Activated CD4-positive, alpha-beta memory T cell treated with anti-CD3 and anti-CD28 coated beads, Interleukin-2, amount 10 ng/mL, durations not matched to agents 7 days and 5 days (primary cell): ENCODE results near the gene NFATC1. TPM values are rescaled to one million over a fixed set of nuclear protein-coding genes. Genes with fewer than 3 reads are reported as not detected.

Experiments used
- CTCF ChIA-PET: fragments of 350-600 bp; sonication (Branson Sonifier 250); formaldehyde crosslinking; loops from one replicate; lab custom pipeline; 2021; ENCODE audit warnings: antibody characterized with exemption, inconsistent platforms; lab: Charles Lee
- POLR2A ChIA-PET: fragments of 350-600 bp; sonication (Branson Sonifier 250); formaldehyde crosslinking; loops from one replicate; lab custom pipeline; 2021; ENCODE audit warnings: antibody characterized with exemption; lab: Charles Lee
- DNase-seq: peaks from one replicate; pipeline ENCODE4 v3.0.0-alpha.2; 2020
- H3K27ac Mint-ChIP-seq: one replicate; pipeline ENCODE4 v1.8.0; 2021; ENCODE audit warnings: mild to moderate bottlenecking, mixed read lengths
- H3K27me3 Mint-ChIP-seq: one replicate; pipeline ENCODE4 v1.8.0; 2021; ENCODE audit warnings: mixed read lengths
- H3K36me3 Mint-ChIP-seq: one replicate; pipeline ENCODE4 v1.8.0; 2021; ENCODE audit warnings: low read depth, mixed read lengths
- H3K4me1 Mint-ChIP-seq: one replicate; pipeline ENCODE4 v1.8.0; 2021; ENCODE audit warnings: mixed read lengths
- H3K4me3 Mint-ChIP-seq: one replicate; pipeline ENCODE4 v1.8.0; 2021; ENCODE audit warnings: mild to moderate bottlenecking, mixed read lengths
- H3K9me3 Mint-ChIP-seq: one replicate; pipeline ENCODE4 v1.8.0; 2021; ENCODE audit warnings: mixed read lengths
- total RNA-seq, 2 experiments: library from RNA; stranded (reverse); gene quantifications; one replicate each; pipeline ENCODE4 v1.2.3, GENCODE V29; 2021

The NFATC1 gene
- total RNA-seq, 2 experiments from 2014 or later: 43.8 to 44.5 TPM

GRCh38 chr18:79450289-79451080 is 54.8 kb downstream of the NFATC1 start:
- ChIA-PET CTCF (no interaction called here), POLR2A (no interaction called here)
- Mint-ChIP-seq H3K4me3 (no peak overlapping the region), H3K4me1 (peaks cover 3% of the 10 kb centered on the region), H3K27me3 (no peaks in the 10 kb centered on the region), H3K27ac (no peak overlapping the region), H3K36me3 (peaks cover 9% of the 10 kb centered on the region), H3K9me3 (no peaks in the 10 kb centered on the region)
- no peak for DNase-seq

- CTCF ChIA-PET: no interaction called here
- POLR2A ChIA-PET: no interaction called here
- no peak overlapping the region for H3K4me3 Mint-ChIP-seq
- peaks cover 9% of the 10 kb centered on the region for H3K36me3 Mint-ChIP-seq
- H3K4me1 Mint-ChIP-seq: peaks cover 3% of the 10 kb centered on the region
- no peak for DNase-seq
- no peaks in the 10 kb centered on the region for H3K27me3 Mint-ChIP-seq
- no peak overlapping the region for H3K27ac Mint-ChIP-seq
- no peaks in the 10 kb centered on the region for H3K9me3 Mint-ChIP-seq
These were observed 55.8 kb downstream of the NFATC1 start for GRCh38 chr18:79451237-79452125.

DNA sequence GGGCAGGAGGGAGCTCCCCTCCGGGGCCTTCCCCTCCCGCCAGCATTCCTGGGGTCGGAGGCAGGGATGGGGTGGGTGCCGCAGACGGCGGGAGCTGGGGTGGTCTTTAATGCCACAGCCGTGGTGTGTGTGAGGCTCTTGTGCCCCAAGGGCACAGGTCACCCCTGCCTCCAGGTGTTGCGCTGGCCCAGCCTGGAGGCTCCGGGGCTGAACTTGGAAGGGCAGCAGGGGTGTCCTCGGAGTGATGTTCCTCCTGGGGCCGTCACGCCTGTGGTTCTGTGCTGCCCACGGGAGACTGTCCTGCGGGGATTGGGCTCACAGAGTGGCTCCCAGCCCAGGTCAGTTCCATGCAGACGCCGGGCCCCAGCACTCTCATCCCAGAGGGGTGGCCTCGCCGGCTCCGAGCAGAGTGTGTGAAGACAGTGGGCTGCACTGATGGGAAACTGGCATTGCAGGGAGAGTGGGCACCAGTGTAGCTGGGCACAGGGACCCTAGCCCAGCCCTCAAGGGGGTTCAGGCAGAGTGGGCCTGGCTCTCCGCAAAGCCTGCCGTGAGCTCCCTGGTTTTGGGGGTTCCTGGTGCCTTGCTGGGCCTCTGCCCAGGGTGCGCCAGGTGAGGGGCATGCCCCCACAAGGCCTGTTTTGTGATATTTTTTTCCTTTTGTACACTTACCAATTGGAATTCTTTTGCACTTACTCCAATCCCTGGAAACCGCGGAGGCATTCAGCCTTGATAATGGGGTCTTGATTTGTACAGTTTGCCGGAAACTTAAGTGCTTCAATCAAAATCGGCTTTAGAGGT is 56.7 kb downstream of the NFATC1 start:
- Mint-ChIP-seq H3K4me3 (no peak overlapping the region), H3K4me1 (peaks cover 3% of the 10 kb centered on the region), H3K9me3 (no peaks in the 10 kb centered on the region), H3K27me3 (no peaks in the 10 kb centered on the region), H3K36me3 (peaks cover 9% of the 10 kb centered on the region), H3K27ac (no peak overlapping the region)
- POLR2A ChIA-PET: no interaction called here
- CTCF ChIA-PET: no interaction called here
- no peak for DNase-seq

DNA sequence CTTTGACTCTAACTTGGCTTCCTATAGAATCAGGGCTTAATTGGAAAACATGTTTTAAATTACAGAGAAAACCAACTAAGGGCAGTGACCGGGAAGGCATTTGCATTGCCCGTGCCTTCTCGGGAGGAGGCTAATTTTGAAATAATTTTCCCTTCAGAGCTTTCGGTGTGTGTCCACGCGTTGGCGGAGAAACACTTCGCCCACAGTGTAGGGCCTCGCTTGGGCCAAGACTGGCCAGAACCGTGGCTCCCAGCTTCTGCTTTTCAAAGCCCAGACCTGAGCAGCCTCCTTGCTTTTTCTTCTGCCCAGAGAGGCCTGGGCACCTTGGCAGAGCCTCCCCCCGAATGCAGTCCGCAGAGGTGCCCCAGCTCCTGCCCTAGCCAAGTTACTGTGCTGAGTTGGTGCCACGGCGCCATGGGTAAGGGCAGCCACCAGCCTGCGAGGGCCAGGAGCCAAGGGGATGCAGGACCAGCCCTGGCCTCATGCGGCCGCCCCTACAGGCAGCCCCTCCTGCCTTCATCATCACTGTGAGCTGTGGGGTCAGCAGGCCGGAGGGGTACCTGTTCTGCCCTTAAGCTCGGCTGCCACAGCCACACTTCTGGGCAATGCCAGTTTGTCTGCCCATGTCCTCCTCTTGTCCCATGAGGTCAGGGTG is 57.4 kb downstream of the NFATC1 start:
- Mint-ChIP-seq H3K27me3 (no peaks in the 10 kb centered on the region), H3K9me3 (no peaks in the 10 kb centered on the region), H3K4me3 (no peak overlapping the region), H3K27ac (no peak overlapping the region), H3K4me1 (no peaks in the 10 kb centered on the region), H3K36me3 (peaks cover 9% of the 10 kb centered on the region)
- ChIA-PET CTCF (no interaction called here), POLR2A (no interaction called here)
- no peak for DNase-seq

- Mint-ChIP-seq H3K9me3 (no peaks in the 10 kb centered on the region), H3K4me3 (no peak overlapping the region), H3K4me1 (no peaks in the 10 kb centered on the region), H3K36me3 (peaks cover 8% of the 10 kb centered on the region), H3K27ac (no peak overlapping the region), H3K27me3 (no peaks in the 10 kb centered on the region)
- DNase-seq: no peak
- POLR2A ChIA-PET: no interaction called here
- CTCF ChIA-PET: no interaction called here
These were observed 58.3 kb downstream of the NFATC1 start for GRCh38 chr18:79453816-79454735.

DNA sequence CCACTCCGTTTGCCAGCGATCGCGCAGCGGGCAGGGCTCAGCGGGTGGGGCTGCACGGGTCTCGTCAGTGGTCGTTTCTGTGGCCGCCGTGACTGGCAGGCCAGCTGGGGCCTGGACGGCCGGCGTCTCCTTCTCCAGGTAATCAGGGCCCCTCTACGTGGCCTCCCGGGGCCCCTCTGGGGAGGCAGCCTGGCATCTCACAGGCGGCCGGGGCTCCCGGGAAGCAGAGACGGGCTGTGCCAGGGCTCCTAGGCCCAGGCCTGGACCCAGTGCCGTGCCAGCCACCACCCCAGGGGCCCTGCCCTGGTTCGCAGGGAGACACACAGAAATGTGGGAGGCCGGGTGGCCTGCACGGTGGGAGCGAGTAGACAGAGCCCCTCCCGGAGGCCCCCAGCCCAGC is 59.5 kb downstream of the NFATC1 start:
- ChIA-PET CTCF (no interaction called here), POLR2A (no interaction called here)
- no peak overlapping the region for H3K27ac Mint-ChIP-seq
- H3K9me3 Mint-ChIP-seq: no peaks in the 10 kb centered on the region
- no peak for DNase-seq
- H3K36me3 Mint-ChIP-seq: peaks cover 4% of the 10 kb centered on the region
- peaks cover 7% of the 10 kb centered on the region for H3K4me1 Mint-ChIP-seq
- no peak overlapping the region for H3K4me3 Mint-ChIP-seq
- no peaks in the 10 kb centered on the region for H3K27me3 Mint-ChIP-seq

DNA sequence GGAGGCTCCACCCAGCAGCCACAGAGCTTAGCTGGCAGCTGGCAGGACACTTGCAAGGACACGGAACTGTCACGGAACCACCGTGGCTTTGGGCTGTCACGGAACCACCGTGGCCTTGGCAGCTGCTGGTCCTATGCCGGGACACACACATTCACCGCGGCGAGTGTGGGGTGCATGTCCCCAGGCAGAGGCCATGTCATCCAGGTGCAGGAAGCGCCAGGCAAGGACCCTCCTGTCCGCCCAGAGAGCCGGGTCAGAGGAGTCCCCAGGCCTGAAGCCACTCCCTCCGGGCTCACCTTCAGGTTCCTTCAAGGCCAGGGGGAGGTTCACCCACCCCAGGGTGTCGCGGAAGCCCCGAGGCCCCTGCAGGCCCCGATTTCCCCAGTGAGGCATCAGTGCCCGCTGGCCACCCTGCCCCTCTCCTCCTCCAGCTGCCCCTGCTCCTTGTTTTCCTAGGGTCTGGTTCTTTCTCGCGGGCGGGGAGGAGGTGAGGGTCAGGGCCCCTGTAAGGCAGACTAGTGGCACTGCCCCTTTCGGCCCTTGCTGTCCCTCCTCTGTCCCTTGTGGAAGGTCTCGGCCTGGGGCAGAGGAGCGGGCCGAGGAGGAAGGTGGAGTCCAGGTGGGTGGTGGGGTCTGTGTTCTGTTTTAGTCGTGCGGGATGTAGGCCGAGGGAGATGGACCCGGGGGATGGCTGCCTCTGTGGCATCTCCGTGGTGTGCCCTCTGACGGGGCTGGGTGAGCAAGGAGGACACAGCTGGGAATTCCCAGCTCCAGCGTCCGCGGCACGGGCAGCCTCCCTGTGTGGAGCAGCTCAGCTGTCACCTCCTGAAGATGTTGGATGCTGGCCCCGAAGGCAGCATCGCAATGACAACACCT is 60.6 kb downstream of the NFATC1 start:
- no peaks in the 10 kb centered on the region for H3K9me3 Mint-ChIP-seq
- H3K27ac Mint-ChIP-seq: no peak overlapping the region
- no peak for DNase-seq
- no peak overlapping the region for H3K4me3 Mint-ChIP-seq
- POLR2A ChIA-PET: no interaction called here
- no peaks in the 10 kb centered on the region for H3K27me3 Mint-ChIP-seq
- H3K4me1 Mint-ChIP-seq: peaks cover 8% of the 10 kb centered on the region
- peaks cover 1% of the 10 kb centered on the region for H3K36me3 Mint-ChIP-seq
- CTCF ChIA-PET: no interaction called here

GRCh38 chr18:79457239-79457638 is 61.5 kb downstream of the NFATC1 start:
- H3K9me3 Mint-ChIP-seq: no peaks in the 10 kb centered on the region
- no peaks in the 10 kb centered on the region for H3K27me3 Mint-ChIP-seq
- no peak overlapping the region for H3K27ac Mint-ChIP-seq
- H3K36me3 Mint-ChIP-seq: peaks cover 5% of the 10 kb centered on the region
- CTCF ChIA-PET: no interaction called here
- peaks cover 8% of the 10 kb centered on the region for H3K4me1 Mint-ChIP-seq
- DNase-seq: no peak
- H3K4me3 Mint-ChIP-seq: no peak overlapping the region
- POLR2A ChIA-PET: no interaction called here

GRCh38 chr18:79457652-79458051 is 61.9 kb downstream of the NFATC1 start:
- H3K27ac Mint-ChIP-seq: no peak overlapping the region
- H3K36me3 Mint-ChIP-seq: peaks cover 5% of the 10 kb centered on the region
- ChIA-PET POLR2A (no interaction called here), CTCF (no interaction called here)
- H3K4me3 Mint-ChIP-seq: no peak overlapping the region
- no peaks in the 10 kb centered on the region for H3K9me3 Mint-ChIP-seq
- H3K27me3 Mint-ChIP-seq: no peaks in the 10 kb centered on the region
- DNase-seq: no peak
- peaks cover 8% of the 10 kb centered on the region for H3K4me1 Mint-ChIP-seq

DNA sequence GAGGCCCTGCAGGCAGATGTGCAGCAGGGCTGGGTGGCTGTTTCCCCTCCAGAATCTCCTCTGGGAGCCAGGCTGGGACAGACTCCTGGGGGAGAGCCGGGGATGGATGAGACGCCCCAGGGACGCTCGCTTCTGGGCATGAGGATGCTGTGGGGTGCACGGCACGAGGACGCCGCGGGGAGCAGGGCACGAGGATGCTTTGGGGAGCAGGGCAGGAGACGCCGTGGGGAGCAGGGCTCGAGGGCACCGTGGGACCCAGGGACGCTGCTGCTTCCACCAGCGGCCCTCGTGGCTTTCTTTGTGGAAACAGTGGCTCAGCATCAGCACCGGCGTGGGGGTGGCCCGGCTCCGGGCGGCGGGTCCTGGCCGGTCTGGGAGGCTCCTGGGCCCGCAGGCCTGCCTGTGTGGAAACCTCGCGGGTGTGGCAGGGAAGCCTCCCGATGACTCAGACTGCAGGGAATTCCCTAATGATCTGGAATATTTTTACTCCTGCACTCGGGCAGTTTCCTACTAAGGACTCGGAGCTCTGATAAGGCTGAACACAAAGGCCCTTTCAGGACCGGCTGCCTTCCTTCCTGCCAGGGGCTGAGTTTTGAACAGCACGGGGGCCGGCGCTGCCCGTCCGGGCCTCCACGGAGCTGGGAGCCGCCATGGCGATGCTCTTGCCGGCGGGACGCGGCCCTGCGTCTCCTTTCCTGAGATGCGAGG is 62.6 kb downstream of the NFATC1 start:
- DNase-seq: no peak
- POLR2A ChIA-PET: no interaction called here
- peaks cover 8% of the 10 kb centered on the region for H3K4me1 Mint-ChIP-seq
- H3K36me3 Mint-ChIP-seq: peaks cover 5% of the 10 kb centered on the region
- no peak overlapping the region for H3K4me3 Mint-ChIP-seq
- H3K27ac Mint-ChIP-seq: no peak overlapping the region
- H3K27me3 Mint-ChIP-seq: no peaks in the 10 kb centered on the region
- H3K9me3 Mint-ChIP-seq: no peaks in the 10 kb centered on the region
- CTCF ChIA-PET: no interaction called here
